ENCODE results near the gene STRBP. TPM values are rescaled to one million over a fixed set of nuclear protein-coding genes. Genes with fewer than 3 reads are reported as not detected.

The STRBP gene
- total RNA-seq, 1 donor from 2014 or later = 11.7 TPM

DNA sequence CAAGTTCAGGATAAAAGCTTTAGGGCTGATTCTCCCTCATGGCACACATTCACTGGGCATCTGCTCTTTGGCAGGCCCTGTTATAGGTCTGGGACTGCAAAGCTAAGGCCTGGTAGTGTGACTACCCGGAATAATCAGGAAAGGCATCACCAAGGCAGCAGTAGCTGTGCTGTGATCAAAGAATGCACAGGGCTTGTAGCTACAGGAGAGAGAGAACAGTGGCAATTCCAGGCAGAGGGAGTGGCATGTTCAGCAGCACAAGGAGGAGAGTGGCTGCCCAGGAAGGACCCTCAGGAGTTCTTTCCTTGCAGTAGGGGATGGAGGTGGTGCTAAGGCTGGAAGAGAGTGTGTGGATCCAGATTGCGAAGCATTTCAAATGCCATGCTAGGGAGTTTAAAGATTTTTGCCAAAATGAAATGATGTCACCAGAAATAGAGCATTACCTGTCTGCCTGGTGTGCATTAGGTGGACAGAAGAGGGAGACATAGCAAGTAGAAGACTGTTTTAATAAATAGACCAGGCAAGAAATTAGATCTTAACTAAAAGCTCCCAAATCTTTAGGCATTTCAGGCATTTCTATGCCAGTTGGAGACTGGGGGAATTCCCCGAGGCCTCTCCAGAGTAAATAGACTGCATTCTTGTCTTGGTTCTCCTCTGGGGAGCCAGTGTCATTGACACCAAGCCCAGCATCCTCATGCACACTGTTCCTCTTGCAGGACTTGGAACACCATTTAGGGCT lies 165.8 kb downstream of the STRBP start:
- no peak for DNase-seq (ENCODE audit: low spot score)
- H3K9me3 Mint-ChIP-seq (ENCODE audit: low read depth) = no peaks in the 10 kb centered on the region
- H3K27ac Mint-ChIP-seq (ENCODE audit: unreplicated experiment) = peak overlapping the region; percentile 88
- H3K4me1 Mint-ChIP-seq (ENCODE audit: low read depth) = peaks cover 21% of the 10 kb centered on the region
- peaks cover 56% of the 10 kb centered on the region for H3K36me3 Mint-ChIP-seq (ENCODE audit: low read depth)
- no peaks in the 10 kb centered on the region for H3K27me3 Mint-ChIP-seq (ENCODE audit: low read depth)
- TF ChIP-seq, protein P1, sequence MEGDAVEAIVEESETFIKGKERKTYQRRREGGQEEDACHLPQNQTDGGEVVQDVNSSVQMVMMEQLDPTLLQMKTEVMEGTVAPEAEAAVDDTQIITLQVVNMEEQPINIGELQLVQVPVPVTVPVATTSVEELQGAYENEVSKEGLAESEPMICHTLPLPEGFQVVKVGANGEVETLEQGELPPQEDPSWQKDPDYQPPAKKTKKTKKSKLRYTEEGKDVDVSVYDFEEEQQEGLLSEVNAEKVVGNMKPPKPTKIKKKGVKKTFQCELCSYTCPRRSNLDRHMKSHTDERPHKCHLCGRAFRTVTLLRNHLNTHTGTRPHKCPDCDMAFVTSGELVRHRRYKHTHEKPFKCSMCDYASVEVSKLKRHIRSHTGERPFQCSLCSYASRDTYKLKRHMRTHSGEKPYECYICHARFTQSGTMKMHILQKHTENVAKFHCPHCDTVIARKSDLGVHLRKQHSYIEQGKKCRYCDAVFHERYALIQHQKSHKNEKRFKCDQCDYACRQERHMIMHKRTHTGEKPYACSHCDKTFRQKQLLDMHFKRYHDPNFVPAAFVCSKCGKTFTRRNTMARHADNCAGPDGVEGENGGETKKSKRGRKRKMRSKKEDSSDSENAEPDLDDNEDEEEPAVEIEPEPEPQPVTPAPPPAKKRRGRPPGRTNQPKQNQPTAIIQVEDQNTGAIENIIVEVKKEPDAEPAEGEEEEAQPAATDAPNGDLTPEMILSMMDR (IDR thresholded peaks at IDR 0.05) = peak; percentile 78
- no peak overlapping the region for H3K4me3 Mint-ChIP-seq (ENCODE audit: unreplicated experiment)

DNA sequence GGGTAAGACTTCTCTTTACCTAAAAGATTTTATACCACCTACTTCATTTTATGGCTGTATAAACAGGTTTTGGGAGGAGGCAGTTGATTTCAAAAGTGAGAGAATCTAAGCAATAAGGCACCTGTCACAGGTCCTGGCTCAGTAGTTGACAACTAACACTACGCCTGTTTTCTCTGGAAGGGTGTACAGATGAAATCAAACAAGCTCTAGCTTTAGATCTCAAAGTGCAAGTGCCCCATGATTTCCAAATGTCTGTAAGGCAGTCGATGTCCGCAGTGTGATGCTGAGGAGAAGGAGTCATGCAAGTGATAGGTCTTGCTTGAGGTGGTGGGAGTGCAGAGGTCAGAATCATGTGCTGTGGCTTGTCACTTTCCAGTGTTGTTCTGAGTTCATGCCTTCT lies 168.8 kb downstream of the STRBP start:
- peaks cover 55% of the 10 kb centered on the region for H3K36me3 Mint-ChIP-seq (ENCODE audit: low read depth)
- TF ChIP-seq, protein P1 (IDR thresholded peaks at IDR 0.05) = no peak
- H3K4me1 Mint-ChIP-seq (ENCODE audit: low read depth) = peaks cover 28% of the 10 kb centered on the region
- H3K4me3 Mint-ChIP-seq (ENCODE audit: unreplicated experiment) = no peak overlapping the region
- H3K27ac Mint-ChIP-seq (ENCODE audit: unreplicated experiment) = peak overlapping the region; percentile 49
- H3K27me3 Mint-ChIP-seq (ENCODE audit: low read depth) = no peaks in the 10 kb centered on the region
- no peaks in the 10 kb centered on the region for H3K9me3 Mint-ChIP-seq (ENCODE audit: low read depth)
- no peak for DNase-seq (ENCODE audit: low spot score)

DNA sequence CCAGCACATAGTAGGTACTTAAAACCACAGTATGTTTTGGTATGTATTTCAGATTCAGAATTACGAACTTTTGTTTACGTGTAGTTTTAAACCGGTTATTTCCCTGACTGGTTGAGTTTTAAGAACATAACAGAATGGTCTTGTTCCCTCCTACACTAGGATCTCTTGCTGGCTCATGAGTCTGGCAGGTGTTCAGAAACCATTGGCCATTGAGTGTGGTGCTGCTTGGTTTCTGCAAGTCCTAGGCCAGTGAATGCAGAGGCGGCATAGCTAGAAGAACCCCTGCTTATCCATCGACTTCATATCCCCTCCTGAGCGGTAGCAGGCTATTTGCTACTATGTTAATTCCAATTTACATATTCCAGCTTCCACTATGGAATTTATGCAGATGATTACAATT lies 169.3 kb downstream of the STRBP start:
- Mint-ChIP-seq H3K27me3 (ENCODE audit: low read depth) (no peaks in the 10 kb centered on the region), H3K4me1 (ENCODE audit: low read depth) (peaks cover 30% of the 10 kb centered on the region), H3K9me3 (ENCODE audit: low read depth) (no peaks in the 10 kb centered on the region), H3K27ac (ENCODE audit: unreplicated experiment) (no peak overlapping the region), H3K36me3 (ENCODE audit: low read depth) (peaks cover 55% of the 10 kb centered on the region), H3K4me3 (ENCODE audit: unreplicated experiment) (no peak overlapping the region)
- no peak for DNase-seq (ENCODE audit: low spot score)
- TF ChIP-seq, protein P1 (IDR thresholded peaks at IDR 0.05) = no peak

DNA sequence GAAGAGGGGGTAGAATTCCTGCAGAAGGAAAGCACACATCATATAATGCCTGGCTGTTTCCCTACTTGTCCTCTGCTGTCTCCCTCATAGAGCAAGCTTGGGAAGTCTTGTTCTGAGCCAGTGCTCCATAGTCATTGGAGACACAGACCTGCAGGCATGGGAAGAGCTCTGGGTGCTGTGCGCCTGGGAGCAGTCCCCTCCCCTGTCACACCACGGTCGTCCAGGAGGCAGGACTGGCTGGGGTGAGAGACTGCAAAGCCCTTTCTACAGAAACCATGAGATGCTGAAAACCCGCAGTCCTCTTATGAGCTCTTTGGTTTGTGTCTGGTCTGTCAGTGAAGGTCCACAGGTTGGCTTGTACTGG lies 170.3 kb downstream of the STRBP start:
- no peaks in the 10 kb centered on the region for H3K27me3 Mint-ChIP-seq (ENCODE audit: low read depth)
- no peaks in the 10 kb centered on the region for H3K9me3 Mint-ChIP-seq (ENCODE audit: low read depth)
- H3K36me3 Mint-ChIP-seq (ENCODE audit: low read depth) = peaks cover 60% of the 10 kb centered on the region
- no peak for DNase-seq (ENCODE audit: low spot score)
- no peak overlapping the region for H3K27ac Mint-ChIP-seq (ENCODE audit: unreplicated experiment)
- TF ChIP-seq, protein P1 (IDR thresholded peaks at IDR 0.05) = no peak
- H3K4me3 Mint-ChIP-seq (ENCODE audit: unreplicated experiment) = no peak overlapping the region
- peaks cover 33% of the 10 kb centered on the region for H3K4me1 Mint-ChIP-seq (ENCODE audit: low read depth)

DNA sequence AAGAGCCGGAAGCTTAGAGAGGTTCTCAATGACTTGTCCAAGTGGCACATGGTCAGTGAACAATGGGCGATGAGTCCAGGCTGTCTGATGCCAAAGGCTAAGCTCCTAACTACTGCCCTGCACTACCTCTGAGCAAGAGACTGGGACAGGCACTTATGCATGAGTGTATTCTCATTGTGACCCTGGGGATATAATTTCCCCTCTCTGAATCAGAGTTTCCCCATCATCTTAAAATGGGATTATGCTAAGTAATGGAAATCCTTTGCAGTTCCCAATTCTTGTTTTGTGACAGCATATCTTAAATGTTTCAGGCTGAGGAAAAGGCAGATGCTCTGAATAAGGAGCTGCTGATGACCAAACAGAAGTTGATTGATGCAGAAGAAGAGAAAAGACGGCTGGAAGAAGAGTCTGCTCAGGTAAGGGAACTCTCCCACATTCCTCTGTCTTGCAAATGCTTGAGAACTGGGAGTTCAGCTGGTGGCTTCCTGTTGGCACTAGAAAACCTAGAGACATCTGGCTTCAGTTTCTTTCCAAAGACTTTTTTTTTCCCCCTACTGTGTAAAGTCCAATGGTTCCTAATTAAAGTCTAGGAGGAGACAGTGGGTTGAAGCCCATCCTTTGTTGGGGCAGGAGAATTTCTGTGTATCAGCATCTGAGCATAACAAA lies 170.8 kb downstream of the STRBP start:
- peaks cover 59% of the 10 kb centered on the region for H3K36me3 Mint-ChIP-seq (ENCODE audit: low read depth)
- H3K27me3 Mint-ChIP-seq (ENCODE audit: low read depth) = no peaks in the 10 kb centered on the region
- H3K4me3 Mint-ChIP-seq (ENCODE audit: unreplicated experiment) = no peak overlapping the region
- TF ChIP-seq, protein P1 (IDR thresholded peaks at IDR 0.05) = no peak
- DNase-seq (ENCODE audit: low spot score) = no peak
- peaks cover 30% of the 10 kb centered on the region for H3K4me1 Mint-ChIP-seq (ENCODE audit: low read depth)
- H3K27ac Mint-ChIP-seq (ENCODE audit: unreplicated experiment) = peak overlapping the region; percentile 49
- no peaks in the 10 kb centered on the region for H3K9me3 Mint-ChIP-seq (ENCODE audit: low read depth)
